HG03135 (cell line): Measurements from ENCODE around the gene LRP1.
A peak's percentile ranks its signal among the peaks of the same experiment; 100 is the strongest.
"Not testable (repeated sequence)": the region's sequence is repeated elsewhere in the genome, so short reads cannot be mapped to it uniquely, and the experiment has no call there.

ENCODE experiments used
- ATAC-seq: cut with Tn5 transposase; IDR thresholded peaks from one replicate; pipeline ENCODE4 v1.9.1; 2021; ENCODE audit warnings: mild to moderate bottlenecking, moderate library complexity; ENCODE audit not compliant: unreplicated experiment

The LRP1 gene

DNA sequence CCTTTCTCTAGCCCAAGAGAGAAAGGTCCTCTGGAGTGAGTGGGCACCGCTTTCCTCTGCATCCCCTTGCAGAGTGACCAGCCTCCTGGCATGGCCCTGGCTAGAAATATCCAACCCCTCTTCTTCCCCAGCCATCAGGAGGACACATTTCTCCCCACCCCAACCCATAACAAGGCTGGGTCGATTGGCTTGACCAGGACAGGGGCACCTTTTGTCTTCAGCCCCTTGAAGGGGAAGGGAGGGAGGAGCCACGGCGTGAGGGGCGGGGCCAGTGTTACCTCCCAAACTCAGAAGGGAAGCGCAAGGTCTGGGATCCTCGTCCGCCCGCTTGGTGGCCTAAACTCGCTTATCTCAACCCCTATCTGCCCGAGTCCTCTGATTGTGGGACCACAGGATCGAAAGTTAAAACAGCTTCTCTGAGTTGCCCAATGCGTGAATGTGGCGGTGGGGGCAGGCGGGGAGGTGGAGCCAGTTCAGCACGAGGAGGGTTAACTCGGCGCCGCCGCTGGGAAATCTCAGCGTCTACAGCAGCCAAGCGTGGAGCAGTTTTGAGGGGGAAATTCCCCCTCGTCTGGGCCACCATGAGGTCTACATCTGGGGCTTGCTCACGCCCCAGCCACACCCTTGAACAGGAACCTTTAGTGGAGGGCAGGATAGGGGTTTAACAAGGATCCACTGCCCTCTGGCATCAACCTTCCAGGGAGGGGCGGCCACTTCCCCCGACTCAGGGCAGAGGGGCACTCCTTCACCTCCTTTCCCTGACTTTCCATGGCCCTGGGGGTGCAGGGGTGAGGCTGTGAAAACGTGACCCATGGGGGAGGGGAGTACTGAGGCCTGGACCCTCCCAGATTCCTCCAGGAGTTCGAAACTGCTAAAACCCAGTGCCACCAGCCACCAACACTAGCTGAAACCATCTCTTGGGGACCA is 17.9 kb upstream of the LRP1 start:
- ATAC-seq = peak; percentile 52

DNA sequence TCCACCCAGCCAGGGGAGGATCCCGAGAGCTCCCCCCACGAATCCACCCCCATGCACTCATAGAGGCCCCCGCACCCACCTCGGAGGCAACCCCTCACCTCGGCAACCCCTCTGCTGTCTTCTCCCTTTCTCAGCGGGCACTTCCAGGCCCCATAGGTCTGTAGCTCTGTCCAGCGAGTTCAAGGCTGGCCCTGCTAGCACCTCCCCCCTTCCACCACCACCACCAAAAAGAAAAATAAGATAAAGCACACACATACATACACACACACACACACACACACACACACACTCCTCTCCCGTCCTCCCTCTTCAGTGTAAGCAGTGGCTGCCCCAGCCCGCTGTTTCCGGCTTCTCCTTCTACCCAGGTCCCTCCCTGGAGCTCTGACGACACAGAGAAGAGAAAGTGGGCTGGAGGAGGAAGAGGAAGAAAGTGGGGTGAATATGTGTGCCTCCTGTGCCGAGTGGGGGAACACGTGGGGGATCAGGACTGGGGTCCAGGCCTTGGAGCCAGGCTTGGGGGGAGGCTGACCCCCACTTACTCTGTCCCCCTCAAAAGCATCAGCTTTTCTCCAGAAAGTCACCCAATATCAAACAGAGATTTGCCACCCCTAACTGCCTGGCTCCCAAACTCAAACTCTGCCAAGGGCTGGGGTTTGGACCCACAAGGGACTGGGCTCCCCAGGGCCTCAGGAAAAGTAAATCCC is 17.1 kb upstream of the LRP1 start, which contains the start of gene STAT6:
Gene STAT6, minus strand, starts transcription at position 332 of the 704 bp plus-strand sequence. CDS start 3,084 bp downstream, outside the sequence.
- peak; percentile 52 for ATAC-seq

DNA sequence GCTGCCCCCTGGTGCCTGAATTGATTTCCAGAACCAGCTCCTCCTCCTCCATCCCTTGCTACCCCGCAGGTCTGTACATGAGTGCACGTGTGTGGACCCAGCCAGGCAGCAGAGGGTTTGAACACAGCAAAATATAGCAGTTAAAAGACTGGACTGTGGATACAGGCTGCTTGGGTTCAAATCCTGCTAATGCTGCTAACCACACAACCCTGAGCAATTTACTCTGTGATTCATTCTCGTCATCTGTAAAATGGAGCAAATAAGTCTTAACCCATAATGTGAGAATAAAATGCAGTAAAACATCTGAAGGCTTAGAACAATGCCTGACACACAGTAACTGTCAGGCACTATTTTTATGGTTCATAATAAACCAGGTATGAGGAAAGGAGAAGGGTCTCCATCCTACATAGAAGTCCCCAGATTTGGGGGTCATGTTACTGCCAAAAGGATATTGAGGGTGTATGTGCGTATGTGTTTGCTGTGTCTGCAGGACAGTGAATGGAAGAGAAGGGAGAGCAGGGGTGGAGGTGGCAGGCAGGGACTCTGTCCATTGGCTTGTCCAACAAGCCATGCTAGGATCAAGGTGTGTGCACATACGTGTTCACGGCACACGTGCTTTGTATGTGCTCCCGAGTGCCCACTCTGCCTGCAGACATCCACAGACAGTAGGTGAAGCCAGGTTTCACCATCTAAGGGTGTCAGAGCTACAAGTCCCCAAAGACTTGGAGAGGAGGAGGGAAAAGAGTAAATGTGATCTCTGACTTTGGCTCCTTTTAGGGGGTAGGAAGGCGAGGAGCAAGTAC is 15.6 kb upstream of the LRP1 start:
- ATAC-seq = peak; percentile 52

DNA sequence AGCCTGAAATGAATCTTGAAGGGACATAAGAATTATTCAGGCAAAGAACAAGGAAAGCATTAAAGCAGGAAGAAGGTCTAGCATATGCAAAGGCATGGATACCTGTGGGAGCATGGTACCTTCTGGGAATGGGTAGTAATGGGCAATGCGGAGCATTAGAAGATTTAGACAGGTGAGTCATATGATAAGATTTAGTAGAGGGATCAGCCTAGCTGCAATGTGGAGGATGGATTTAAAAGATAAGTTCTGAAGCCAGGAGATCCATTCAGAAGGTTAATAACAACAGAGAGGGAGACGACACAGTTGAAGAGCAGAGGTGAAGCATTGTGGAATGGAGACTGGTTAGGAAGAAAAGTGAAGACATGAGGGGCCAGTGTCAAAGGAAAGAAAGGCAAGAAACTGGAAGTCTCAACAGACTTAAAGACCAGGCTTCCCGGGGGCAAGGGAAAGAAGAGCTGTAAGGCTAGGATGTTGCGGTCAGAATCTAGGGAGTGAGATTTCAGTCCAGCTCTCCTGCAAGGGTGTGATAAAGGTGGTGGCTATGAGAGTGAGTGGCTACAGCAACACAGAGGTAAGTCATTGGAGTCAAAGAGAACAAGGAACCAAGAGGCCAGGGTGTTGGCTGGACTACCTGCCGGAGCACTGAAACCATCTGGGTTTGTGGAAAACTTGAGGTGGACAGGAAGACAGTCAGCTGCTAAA is 11.6 kb upstream of the LRP1 start:
- no peak for ATAC-seq

DNA sequence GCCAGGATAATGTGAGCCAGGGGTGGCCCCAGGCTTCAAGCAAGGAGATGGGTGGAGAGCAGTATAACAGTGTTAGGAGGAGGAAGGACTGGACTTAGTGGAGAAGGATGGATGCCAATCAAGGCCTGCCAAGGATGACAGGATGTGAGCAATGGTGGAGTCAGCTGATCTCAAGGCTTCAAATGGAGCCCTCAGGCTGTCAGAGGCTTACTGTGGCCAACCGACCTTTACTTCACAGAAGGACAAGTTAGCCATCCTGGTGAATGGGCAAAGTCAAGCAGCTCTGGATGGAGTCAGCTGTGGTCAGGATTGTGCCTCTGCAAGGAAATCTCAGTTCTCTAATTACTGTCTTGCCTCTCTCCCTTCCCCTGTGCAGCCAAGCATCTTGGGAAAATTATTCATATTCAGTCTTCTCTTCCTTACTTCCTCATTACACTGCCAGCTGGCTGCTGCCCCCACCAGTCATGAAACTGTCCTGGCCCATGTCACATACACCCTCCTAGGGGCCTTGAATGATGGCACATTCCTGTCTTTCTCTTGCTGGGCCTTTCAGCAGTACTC is 9.5 kb upstream of the LRP1 start:
- no peak for ATAC-seq

DNA sequence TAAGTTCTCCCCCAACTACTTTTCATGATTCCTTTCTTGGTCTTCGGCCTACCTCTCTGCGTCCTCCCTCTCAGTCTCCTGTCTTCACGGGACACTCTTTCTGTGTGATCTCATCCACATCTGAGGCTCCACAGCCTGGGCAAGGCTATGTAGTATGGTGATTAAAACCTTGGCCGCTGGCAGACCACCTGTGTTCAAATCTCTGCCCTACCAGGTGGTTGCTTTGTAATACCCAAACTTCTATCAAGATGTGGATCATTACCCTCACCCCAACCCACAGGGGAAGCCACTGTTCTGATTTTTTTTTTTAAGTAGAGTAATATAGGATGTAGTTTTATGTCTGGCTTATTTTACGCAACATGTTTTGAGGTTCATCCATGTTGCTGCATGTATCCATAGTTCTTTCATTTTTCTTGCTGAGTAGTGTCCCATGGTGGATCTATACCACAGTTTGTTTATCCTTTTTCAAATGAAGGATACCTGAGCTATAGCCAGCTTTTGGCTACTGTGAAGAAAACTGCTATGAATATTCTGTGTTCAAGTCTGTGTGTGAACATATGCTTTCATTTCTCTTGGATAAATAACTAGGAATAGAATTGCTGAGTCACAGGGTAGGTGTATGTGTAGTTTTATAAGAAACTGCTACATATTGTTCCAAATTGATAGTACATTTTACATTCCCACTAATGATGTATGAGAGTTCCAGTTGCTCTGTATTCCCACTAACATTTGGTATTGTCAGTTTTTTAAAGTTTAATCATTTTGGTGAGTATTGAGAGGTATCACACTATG is 8.8 kb upstream of the LRP1 start:
- no peak for ATAC-seq

DNA sequence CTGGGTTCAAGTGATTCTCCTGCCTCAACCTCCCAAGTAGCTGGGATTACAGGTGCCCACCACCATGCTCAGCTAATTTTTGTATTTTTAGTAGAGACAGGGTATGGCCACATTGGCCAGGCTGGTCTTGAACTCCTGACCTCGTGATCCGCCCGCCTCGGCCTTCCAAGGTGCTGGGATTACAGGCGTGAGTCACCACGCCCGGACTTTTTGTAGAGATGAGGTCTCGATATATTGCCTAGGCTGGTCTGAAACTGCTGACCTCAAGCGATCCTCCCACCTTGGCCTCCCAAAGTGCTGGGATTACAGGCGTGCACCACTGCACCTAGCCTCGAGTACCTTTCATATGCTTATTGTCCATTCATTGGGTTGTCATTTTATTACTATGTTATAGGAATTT is 7.6 kb upstream of the LRP1 start:
- ATAC-seq = not testable (repeated sequence)

DNA sequence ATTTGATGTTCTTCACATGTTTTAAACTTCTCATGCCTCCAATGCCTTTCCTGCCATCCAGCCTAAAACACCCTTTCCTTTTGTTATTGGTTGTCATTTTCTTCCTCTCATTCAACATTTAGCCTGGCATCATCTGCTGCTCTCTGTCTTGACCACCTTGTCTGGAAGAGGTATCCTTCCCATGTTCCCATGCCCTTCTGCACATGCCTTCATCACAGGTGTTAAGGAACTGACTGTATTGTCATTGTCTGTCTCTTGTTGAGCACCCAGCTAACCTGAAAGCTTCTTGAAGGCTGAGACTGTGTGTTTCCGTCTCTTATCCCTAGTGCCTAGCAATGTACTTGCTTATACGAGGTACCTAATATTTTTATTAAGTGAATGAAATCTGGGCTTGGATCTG is 4.5 kb upstream of the LRP1 start:
- ATAC-seq = no peak

DNA sequence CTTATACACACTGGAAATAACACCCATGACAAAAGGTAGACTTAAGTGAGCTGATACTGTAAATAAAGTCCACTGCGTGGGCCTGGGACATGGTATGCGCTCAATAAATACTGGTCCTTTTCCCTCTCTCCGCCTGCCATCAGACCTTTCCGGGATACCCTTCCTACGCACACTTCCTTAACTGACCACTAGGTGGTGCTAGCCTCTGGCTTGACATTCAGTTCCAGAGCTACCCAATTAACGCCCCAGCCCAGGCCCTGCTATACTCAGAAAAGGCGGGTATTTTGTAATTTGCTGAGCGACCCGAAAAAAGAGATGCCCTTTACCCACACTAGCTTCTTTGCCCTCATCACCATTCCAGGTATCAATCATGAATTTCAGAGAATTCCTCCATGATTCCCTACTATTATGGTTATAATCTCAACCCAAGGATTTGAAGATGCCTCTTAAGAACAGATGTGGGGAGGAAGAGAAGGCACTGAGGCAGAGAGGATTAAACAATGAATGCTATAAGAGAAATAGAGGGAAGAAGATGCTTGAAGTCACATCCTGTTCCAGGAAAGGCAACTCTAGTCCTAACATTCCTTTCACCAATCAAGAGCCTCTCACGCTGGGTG is 3.9 kb upstream of the LRP1 start:
- ATAC-seq = no peak

DNA sequence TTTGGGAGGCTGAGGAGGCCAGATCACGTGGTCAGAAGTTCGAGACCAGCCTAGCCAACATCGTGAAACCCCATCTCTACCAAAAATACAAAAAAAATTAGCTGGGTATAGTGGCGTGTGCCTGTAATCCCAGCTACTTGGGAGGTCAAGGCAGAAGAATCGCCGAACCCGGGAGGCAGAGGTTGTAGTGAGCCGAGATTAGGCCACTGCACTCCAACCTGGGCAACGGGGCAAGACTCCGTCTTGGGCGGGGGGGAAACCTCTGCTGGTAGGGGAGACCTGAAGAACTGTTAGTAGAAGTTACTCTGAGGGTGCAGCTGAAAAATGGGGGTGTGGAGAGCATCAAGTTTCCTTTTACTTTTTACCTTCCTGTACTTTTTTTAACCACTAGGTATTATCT is 2.2 kb upstream of the LRP1 start:
- ATAC-seq = no peak

DNA sequence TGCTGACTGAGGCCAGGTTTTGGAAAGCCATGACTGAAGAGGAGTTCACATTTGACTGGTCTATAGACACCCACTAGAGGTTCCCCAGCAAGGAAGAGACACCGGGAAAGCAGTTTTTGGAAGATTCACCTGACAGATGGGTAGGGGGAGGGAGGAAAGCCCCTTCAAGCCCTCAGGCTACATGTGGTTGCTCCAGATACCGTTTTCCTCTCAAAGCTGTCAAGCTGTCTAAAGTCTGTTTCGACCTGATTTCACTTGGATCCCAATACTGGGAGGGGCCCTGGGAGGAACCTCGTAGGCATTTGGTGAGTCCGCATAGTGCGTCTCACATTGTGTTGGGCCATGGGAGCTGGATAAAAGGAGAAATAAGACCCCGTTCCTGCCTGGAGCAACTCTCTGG is 1.7 kb upstream of the LRP1 start:
- ATAC-seq = no peak

DNA sequence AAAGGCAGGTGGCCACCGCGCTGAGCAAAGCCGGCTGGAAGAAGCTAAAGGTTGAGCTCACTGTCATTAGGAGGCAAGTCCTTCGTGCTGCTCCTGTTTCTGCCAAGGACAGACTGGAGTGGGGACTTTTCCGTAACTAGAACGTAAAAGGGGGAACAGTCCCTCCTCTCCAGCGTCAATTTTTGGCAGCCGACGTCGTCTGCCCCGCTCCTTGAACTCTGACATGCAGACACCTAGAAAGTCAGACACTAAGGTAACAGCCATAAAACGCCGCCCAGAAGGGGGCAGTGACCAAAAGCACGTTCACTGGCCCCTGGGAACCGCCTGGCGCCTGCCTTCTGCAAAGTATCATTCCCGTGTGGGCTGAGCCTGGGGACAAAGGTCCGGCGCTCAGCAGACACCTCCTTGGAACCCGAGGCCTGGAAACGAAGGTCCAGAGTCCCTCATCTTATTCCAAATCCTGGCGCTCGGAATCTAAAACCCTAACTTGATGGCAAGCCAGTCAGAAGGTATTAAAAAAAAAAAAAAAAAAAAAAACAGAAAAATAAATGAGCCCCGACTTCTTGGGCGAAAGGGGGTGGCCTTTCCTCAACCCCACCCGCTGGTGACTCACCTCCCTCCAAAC is 1.1 kb upstream of the LRP1 start:
- ATAC-seq = no peak

DNA sequence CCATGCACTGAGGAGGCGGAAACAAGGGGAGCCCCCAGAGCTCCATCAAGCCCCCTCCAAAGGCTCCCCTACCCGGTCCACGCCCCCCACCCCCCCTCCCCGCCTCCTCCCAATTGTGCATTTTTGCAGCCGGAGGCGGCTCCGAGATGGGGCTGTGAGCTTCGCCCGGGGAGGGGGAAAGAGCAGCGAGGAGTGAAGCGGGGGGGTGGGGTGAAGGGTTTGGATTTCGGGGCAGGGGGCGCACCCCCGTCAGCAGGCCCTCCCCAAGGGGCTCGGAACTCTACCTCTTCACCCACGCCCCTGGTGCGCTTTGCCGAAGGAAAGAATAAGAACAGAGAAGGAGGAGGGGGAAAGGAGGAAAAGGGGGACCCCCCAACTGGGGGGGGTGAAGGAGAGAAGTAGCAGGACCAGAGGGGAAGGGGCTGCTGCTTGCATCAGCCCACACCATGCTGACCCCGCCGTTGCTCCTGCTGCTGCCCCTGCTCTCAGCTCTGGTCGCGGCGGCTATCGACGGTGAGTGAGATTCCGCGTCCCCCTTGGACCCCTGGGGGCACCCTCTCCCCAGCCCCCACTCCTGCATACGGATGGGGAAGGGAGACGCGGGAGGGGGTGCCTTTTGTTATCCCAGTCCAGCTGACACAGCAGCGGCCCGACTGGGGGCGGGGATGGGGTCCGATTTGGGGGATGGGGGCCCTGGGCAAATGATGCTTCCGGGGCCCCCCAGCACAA is 400 bp downstream of the LRP1 start:
- no peak for ATAC-seq

DNA sequence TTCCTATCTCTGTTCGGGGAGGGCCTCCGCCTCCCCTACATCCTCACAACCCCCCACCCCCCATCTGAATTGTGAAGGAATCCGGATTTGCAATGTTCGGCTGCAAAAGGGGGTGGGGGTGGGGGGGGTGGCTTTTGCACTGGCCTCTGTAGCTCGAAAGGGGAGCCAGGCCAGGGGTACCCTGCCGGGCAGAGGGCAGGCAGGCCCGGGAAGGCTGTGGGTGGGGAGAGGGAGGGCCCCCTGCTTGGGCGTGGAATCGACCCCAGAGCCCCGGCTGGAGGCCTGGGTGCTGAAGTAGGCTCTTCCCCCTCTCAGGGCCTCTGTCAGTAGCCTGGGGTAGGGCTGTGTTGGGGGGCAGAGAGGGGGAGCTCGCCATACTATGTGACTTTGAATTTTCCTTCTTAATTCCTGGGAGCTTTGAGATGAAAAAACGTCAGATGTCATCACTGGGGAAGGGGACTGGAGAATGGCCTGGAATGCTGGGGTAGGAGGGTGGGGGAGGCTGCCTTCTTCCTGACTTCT is 1.1 kb downstream of the LRP1 start:
- ATAC-seq = no peak

DNA sequence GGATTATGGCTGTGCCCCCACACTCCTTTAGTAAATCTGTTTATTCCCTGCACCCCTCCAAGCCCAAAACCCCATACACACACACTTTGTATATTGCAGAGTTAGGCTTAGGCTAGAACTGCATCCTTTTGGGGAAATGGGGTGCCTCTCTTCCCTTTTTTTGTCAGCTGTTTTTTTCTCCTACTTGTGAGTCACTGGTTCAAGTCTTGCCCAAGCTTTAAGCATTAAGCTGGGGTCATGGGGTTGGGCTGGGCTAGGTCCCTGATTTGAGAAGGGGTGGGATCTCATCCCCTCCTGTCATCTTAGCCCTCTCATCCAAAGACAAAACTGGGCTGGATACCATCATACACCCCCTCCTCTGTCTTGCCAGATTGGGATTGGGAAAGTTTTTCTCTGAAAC is 1.6 kb downstream of the LRP1 start:
- no peak for ATAC-seq

DNA sequence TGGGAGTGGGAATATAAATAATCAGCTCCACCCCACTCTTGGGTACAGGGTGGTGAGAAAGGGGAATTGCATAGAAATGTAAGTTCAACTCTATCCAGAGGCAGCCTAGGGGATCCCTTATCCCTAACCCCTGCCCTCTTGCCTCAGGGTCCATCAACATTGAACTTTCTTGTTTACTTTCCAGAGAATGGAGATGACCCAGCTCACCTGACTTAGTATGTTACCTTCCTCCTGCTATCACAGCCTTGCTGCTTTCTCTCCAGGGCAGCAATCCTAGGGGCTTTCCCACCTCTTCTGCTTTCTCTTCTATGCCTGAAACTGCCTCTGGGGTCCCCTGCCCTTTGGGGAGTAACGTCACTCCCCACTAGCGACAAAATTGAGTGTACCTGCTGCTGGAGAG is 2.7 kb downstream of the LRP1 start:
- no peak for ATAC-seq

DNA sequence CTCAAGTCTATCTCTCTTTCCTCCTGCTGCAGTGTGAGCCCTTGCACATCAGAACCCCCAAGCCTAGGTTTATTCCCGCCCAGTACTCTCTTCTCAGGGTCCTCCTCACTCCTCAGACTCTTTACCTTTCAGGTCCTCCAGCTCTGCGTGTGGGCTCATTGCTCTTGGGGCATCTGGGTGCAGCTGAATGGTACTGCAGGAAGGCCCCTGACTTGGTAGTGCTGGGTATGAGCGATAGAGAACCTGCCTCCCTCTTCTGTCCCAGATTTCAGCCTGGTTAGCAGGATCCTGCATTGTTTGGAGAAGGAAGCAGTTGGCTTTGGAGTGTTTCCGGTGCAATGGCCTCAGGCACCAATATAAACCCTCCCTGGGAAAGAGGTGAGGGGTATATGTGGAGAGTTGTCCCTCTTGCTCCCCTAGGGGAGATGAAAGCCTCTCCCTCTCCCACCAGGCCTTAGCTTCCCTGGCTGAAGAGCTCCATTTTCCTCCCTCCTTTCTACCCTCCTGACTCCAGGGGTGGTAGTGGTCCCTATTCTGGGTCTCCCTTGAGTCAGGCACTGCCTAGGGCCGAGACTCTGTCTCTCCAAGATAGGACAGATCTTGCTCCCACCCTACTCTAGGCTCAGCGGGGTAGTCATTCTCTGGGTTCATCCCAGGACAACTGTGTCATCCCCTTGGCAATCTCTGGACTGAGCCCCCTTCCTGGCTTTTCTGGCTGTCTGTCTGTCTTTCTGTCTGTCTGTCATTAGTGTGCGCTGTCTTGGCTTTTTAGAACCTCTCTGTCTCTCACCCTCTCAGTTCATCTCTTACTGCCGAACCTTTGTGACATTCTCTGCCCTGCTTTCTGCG is 3.8 kb downstream of the LRP1 start:
- no peak for ATAC-seq
